Activated CD4-positive, alpha-beta memory T cell treated with anti-CD3 and anti-CD28 coated beads, Interleukin-2, amount 10 ng/mL, durations not matched to agents 7 days and 5 days (primary cell): ENCODE results near the gene P4HB. TPM values are rescaled to one million over a fixed set of nuclear protein-coding genes. Genes with fewer than 3 reads are reported as not detected.
A peak's percentile ranks its signal among the peaks of the same experiment; 100 is the strongest.

ENCODE experiments used
- CTCF ChIA-PET: fragments of 350-600 bp; sonication (Branson Sonifier 250); formaldehyde crosslinking; loops from one replicate; lab custom pipeline; 2021; ENCODE audit warnings: antibody characterized with exemption, inconsistent platforms; lab: Charles Lee
- POLR2A ChIA-PET: fragments of 350-600 bp; sonication (Branson Sonifier 250); formaldehyde crosslinking; loops from one replicate; lab custom pipeline; 2021; ENCODE audit warnings: antibody characterized with exemption; lab: Charles Lee
- DNase-seq: peaks from one replicate; pipeline ENCODE4 v3.0.0-alpha.2; 2020
- H3K27ac Mint-ChIP-seq: one replicate; pipeline ENCODE4 v1.8.0; 2021; ENCODE audit warnings: mild to moderate bottlenecking, mixed read lengths
- H3K27me3 Mint-ChIP-seq: one replicate; pipeline ENCODE4 v1.8.0; 2021; ENCODE audit warnings: mixed read lengths
- H3K36me3 Mint-ChIP-seq: one replicate; pipeline ENCODE4 v1.8.0; 2021; ENCODE audit warnings: low read depth, mixed read lengths
- H3K4me1 Mint-ChIP-seq: one replicate; pipeline ENCODE4 v1.8.0; 2021; ENCODE audit warnings: mixed read lengths
- H3K4me3 Mint-ChIP-seq: one replicate; pipeline ENCODE4 v1.8.0; 2021; ENCODE audit warnings: mild to moderate bottlenecking, mixed read lengths
- H3K9me3 Mint-ChIP-seq: one replicate; pipeline ENCODE4 v1.8.0; 2021; ENCODE audit warnings: mixed read lengths
- total RNA-seq, 2 experiments: library from RNA; stranded (reverse); gene quantifications; one replicate each; pipeline ENCODE4 v1.2.3, GENCODE V29; 2021

Gene P4HB
- total RNA-seq, 2 experiments from 2014 or later: 483 to 496 TPM

DNA sequence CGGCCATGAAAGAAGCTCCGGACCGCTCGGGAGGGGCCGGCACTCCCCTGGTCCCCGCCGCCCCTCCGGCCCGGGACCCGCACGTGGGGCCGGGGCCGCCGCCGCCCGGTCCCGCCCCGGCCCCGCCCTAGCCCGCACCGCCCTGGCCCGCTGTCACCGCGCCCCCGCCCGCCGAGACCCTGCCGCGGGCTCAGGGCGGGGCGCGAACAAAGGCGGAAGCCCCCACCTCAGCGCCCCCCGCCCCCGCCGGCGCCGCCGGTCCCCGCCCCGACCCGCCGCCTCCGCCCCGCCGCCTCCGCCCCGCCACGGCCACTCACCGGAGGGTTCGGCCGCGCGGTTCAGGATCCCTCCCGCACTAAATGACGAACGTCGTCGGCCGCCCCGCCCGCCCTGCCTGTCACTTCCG is 10.6 kb upstream of the P4HB start, which contains the start of gene ARHGDIA:
Gene ARHGDIA (minus strand): TSS at position 357 of the 406 bp plus-strand sequence. CDS start 1,407 bp downstream, outside the sequence.
- H3K27ac Mint-ChIP-seq: peak within 1 kb of the TSS; percentile 85
- DNase-seq: no peak
- no peaks in the 10 kb centered on the region for H3K9me3 Mint-ChIP-seq
- peaks cover 43% of the 10 kb centered on the region for H3K36me3 Mint-ChIP-seq
- CTCF ChIA-PET: interaction anchor here (1.0 kb wide), 1 partner anchor 11 kb away, joined by 3 read pairs; no protein-coding TSS in a partner anchor
- H3K4me1 Mint-ChIP-seq: peaks cover 47% of the 10 kb centered on the region
- peak within 1 kb of the TSS; percentile 77 for H3K4me3 Mint-ChIP-seq
- POLR2A ChIA-PET: interaction anchor here (1.0 to 7.0 kb wide), 21 partner anchors 9 to 586 kb away, joined by 3 to 140 read pairs (median 6); partner anchors contain the start of genes ALYREF, ANAPC11, ARL16 and CENPX
- H3K27me3 Mint-ChIP-seq: no peaks in the 10 kb centered on the region

DNA sequence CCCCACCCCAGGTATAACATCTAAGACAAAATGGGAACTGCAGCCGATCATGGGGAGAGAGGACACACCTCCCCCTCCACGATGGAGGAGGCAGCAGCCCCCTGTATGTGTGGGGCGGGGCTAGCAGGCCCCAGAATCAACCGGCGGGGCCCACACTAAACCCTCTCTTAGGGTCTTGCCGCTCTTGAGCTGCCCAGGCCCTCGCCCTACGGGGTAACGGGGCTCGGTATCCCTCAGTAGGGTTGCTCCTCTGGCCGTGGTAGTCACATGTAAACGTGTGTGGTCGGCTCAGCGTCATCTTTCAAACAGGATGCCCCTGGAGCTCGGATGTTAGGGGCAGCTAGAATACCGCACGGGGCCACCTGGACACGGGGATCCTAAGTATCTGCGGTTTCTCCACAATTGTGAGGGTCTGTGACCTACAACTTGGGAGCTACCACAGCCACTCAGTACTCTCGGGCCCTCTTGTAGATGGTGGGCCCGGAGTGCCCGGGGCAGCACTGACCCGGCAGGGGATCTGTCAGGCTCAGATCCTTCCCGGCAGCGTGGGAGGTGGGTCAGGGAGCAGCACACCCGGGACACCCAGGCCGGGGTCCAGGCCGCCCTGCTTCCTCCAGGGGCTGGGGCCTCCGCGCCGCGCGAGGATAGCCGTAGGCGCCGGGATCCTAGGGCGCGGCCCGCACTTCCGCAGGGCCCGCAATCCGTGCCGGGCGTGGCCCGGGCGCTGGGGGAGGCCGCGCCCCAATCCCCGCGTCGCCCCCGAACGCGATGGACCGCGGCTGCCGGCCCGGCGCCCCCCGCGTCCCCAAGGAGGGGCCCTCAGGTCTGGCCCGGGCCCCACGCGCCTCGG is 10.0 kb upstream of the P4HB start:
- Mint-ChIP-seq H3K4me1 (peaks cover 51% of the 10 kb centered on the region), H3K4me3 (peak overlapping the region; percentile 77), H3K36me3 (peaks cover 46% of the 10 kb centered on the region), H3K27ac (peak overlapping the region; percentile 85), H3K9me3 (no peaks in the 10 kb centered on the region), H3K27me3 (no peaks in the 10 kb centered on the region)
- DNase-seq: peak; percentile 66
- CTCF ChIA-PET: interaction anchor here (0.7 to 2.0 kb wide), 8 partner anchors 11 to 167 kb away, joined by 3 to 6 read pairs (median 3); partner anchors contain the start of genes CENPX, DCXR and LRRC45
- POLR2A ChIA-PET: interaction anchor here (0.6 to 7.0 kb wide), 31 partner anchors 10 to 776 kb away, joined by 3 to 140 read pairs (median 5); partner anchors contain the start of genes ALYREF, ANAPC11, ARL16 and ASPSCR1

DNA sequence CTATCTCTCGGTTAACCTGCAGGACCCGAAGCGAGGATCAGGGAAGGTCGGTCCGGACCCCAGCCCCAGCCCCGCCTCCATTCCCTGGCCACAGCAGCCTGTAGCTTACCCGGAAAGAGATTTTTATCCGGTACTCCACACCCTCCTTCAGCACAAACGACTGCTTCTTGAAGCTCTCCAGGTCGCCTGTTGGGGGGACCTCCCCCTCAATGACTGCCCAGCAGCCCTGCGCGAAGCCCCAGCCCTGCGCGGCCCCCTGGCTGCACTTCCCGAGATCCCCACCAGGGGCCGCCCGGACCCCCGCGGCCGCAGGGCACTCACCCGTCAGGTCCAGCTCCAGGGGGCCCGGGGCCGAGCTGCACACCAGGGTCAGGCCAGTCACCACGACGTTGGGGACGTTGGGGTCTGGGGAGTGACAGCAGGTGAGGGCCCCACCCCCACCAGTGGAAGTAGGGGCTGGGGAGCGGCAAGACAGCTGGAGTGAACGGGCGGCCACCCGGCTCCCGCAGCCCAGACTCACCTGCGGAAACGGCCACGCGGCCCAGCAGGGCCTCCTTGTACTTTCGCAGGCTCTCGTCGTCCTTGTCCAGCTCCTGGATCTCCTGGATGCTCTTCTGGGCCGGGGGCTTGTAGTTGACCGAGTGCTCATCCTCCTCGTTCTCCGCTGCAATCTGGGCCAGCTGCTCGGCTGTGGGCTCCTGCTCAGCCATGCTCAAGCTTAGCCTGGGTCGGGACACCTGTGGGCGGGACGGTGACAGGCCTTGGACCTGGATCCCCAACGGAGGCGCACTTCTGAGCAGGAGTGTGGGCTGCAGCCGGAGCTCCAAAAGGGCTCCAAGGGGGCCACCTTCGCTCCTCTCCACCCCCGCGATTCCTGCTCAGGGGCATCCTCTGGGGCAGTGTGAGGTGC is 9.1 kb upstream of the P4HB start:
- H3K4me1 Mint-ChIP-seq: peaks cover 51% of the 10 kb centered on the region
- POLR2A ChIA-PET: interaction anchor here (0.8 to 7.0 kb wide), 26 partner anchors 9 to 775 kb away, joined by 3 to 140 read pairs (median 6); partner anchors contain the start of genes ALYREF, ANAPC11, ARL16 and ASPSCR1
- CTCF ChIA-PET: interaction anchor here (0.7 to 2.0 kb wide), 8 partner anchors 14 to 617 kb away, joined by 3 to 6 read pairs (median 3); partner anchors contain the start of genes CENPX, DCXR and LRRC45

DNA sequence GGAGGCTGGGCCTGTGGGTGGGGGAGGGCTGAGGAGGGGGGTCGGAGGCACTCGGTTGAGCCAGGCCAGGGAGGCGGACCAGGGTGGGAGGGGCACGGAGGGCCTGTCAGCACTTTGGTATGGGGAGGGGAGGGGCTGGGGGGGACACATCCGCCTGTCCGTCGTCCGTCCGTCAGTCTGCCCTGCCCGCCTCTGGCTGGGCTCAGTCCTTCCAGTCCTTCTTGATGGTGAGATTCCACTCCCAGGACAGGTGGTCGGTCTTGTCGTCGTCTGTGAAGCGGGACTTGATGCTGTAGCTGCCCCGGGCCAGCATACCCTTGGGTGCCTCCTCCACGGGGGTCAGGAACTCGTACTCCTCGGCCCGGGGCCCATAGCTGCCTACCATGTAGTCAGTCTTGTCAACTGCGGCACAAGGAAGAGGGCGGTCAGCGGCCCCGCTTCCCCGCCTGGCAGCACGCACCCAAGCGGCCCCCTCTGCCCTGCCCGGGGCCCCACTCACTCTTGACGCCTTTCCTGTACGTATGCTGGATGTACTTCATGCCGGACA is 8.4 kb upstream of the P4HB start:
- POLR2A ChIA-PET: interaction anchor here (1.2 to 7.0 kb wide), 10 partner anchors 8 to 202 kb away, joined by 4 to 140 read pairs (median 25); partner anchors contain the start of genes ALYREF, ANAPC11, ARL16 and CCDC137
- CTCF ChIA-PET: interaction anchor here (1.6 to 2.0 kb wide), 2 partner anchors 55 to 58 kb away, joined by 5 to 6 read pairs; no protein-coding TSS in a partner anchor
- Mint-ChIP-seq H3K27me3 (no peaks in the 10 kb centered on the region), H3K9me3 (no peaks in the 10 kb centered on the region), H3K4me3 (peak overlapping the region; percentile 77), H3K4me1 (peaks cover 50% of the 10 kb centered on the region), H3K36me3 (peaks cover 48% of the 10 kb centered on the region), H3K27ac (peak overlapping the region; percentile 85)
- no peak for DNase-seq

More for the DNA sequence above, 9.1 kb upstream of the P4HB start:
- no peaks in the 10 kb centered on the region for H3K27me3 Mint-ChIP-seq
- no peaks in the 10 kb centered on the region for H3K9me3 Mint-ChIP-seq
- peaks cover 46% of the 10 kb centered on the region for H3K36me3 Mint-ChIP-seq
- peak overlapping the region; percentile 77 for H3K4me3 Mint-ChIP-seq
- peak overlapping the region; percentile 85 for H3K27ac Mint-ChIP-seq
- peak; percentile 47 for DNase-seq

DNA sequence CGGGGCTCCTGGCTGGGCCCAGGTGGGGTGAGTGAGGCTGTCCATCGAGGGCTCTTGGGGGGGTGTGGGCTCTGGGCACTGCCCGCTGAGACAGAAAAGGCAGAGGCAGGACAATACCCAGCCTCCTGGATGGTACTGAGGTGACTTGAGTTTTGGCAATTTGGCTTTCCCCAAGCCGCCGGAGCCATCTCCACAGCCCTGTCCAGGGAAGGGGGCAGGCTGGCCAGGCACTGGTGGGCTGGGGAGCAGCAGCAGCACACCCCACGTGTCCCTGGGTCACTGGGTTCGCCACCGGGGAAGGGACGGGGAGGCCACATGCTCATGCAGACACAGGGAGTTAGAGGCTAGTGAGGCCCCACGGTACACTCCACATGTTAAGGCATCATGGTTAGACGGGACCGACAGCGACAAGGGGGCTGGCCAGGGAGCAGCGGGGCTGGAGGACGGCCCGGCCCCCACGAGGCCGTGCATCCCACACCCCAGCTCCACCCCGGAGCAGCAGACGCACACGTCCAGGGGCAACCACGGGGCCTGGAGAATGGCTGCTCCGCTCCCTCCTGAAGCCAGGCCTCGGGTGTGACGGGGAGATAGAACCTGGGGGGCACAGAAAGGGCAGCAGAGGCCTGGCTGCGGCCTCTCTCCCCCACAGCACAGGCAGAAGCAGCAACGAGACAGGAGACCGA is 7.8 kb upstream of the P4HB start:
- Mint-ChIP-seq H3K4me1 (peaks cover 51% of the 10 kb centered on the region), H3K27ac (no peak overlapping the region), H3K9me3 (no peaks in the 10 kb centered on the region), H3K27me3 (no peaks in the 10 kb centered on the region), H3K36me3 (peaks cover 54% of the 10 kb centered on the region), H3K4me3 (peak overlapping the region; percentile 17)
- ChIA-PET POLR2A (interaction anchor here (0.6 to 6.6 kb wide), 5 partner anchors 7 to 165 kb away, joined by 3 to 133 read pairs (median 6); partner anchors contain the start of genes MRPL12 and P4HB), CTCF (no interaction called here)
- peak; percentile 21 for DNase-seq

DNA sequence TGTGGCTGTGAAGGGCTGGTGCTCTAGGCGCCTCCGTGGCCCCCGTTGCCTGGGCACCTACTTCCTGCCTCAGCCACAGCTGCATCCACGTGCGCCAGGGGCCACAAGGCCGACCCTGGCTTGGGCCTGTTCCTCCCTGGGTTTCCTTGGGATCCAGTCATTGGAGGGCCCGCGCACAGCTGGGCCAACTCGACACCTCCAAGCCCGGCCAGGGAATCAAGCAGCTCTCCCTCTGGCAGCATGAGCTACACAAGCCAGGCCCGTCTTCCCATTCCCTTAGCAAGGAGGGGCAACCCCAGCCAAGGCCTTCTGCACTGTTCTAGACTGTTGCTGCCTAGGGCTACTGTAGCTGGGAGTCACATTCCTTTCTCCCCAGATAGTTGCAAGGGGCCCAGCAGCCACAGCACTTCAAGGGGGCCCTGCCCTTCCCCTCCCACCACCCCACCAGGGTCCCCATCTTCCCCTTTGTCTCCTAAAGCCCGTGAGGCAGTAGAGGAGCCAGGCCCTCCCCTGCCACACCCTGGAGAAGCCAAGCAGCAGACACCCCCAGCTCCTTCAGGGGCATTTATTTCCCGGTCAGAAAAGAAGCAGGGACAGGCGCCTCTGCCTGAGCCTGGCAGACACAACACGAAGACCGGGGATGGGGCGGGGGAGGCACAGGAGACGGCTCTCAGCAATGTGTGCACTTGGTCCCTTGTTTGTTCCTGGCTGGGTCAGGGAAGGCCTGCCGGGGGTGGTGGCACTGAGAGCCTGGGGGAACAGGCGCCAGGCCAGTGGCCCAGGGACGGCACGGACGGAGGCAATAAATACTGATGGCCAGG is 7.0 kb upstream of the P4HB start:
- Mint-ChIP-seq H3K27me3 (no peaks in the 10 kb centered on the region), H3K4me3 (peak overlapping the region; percentile 30), H3K4me1 (peaks cover 51% of the 10 kb centered on the region), H3K9me3 (no peaks in the 10 kb centered on the region), H3K27ac (peak overlapping the region; percentile 68), H3K36me3 (peaks cover 54% of the 10 kb centered on the region)
- CTCF ChIA-PET: no interaction called here
- DNase-seq: no peak
- POLR2A ChIA-PET: interaction anchor here (0.6 to 2.6 kb wide), 10 partner anchors 9 to 165 kb away, joined by 3 to 10 read pairs (median 4); partner anchors contain the start of genes MCRIP1 and MRPL12

DNA sequence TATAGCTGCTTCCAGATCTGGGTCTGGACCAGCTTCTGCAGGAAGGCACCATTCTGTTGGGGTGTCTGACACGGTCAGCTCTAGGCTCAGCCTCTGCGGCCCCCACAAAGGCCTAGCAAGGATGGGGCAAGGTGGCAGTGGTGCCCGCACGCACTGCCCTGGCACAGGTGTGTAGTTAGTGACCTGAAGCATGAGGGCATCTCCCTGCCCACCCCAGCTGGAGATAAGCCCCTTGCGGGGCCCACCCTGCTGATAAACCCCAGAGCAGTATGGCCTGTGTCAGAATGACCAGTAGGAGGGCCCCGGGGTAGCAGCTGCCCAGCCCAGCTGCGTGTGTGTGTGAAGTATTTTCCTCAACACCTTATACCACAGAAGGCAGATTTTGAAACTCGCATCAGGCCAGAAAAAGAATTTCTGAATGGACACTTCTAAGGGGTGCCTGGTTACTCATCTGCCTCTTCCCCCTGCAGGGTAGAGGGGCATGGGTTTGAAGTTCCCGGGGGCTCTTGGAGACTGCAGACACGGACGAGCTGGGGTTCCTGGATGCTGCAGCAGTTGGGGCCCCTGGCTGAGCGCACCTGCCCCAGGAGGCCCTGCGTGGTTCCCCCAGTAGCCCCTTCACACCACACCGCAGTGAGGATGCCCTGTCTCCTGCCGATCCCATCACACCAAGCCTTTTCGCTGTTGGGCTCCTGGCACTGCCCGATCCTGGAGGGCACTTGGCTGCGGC is 6.3 kb upstream of the P4HB start:
- no peak for DNase-seq
- ChIA-PET CTCF (no interaction called here), POLR2A (interaction anchor here (0.6 to 2.6 kb wide), 15 partner anchors 8 to 183 kb away, joined by 3 to 10 read pairs (median 4); partner anchors contain the start of genes ALYREF, ARL16, HGS and MCRIP1)
- H3K4me1 Mint-ChIP-seq: peaks cover 51% of the 10 kb centered on the region
- peak overlapping the region; percentile 13 for H3K4me3 Mint-ChIP-seq
- H3K9me3 Mint-ChIP-seq: no peaks in the 10 kb centered on the region
- peaks cover 52% of the 10 kb centered on the region for H3K36me3 Mint-ChIP-seq
- peak overlapping the region; percentile 68 for H3K27ac Mint-ChIP-seq
- H3K27me3 Mint-ChIP-seq: no peaks in the 10 kb centered on the region

DNA sequence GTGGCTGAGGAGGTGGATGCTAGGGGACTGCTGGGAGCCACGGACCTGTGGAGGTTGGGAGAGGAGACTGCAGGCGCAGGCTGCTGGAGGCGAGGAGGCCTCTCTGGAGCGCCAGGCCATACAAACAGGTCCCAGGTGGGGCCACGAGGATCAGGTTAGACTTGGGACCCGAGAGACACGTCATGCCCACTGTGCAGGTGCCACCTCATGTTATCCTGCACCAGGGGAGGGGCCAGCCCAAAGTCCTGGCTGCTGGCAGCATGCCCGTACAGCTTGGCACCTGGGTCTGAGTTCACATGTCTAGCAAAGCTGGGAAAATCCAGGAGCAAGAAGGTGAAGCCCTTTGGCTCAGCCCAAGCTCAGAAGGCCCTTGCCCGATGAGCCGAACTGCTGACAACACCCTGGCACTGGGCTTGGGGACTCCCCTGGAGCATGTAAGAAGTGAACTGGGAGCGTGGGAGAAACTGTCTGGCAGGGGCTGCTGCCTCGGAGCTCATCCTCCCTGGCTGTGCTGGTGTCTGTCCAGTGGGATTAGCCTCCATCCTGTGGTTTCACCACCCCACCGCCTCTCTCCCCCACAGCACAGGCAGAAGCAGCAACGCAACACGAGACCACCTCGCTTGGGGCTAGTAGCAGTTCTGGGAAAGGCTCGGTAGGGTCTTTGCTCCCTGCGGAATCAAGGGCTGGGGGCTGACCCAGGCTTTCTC is 5.6 kb upstream of the P4HB start:
- ChIA-PET CTCF (no interaction called here), POLR2A (interaction anchor here (0.6 to 2.6 kb wide), 10 partner anchors 9 to 183 kb away, joined by 3 to 10 read pairs (median 4); partner anchors contain the start of genes ALYREF, ARL16, HGS and MCRIP1)
- H3K4me3 Mint-ChIP-seq: no peak overlapping the region
- no peaks in the 10 kb centered on the region for H3K9me3 Mint-ChIP-seq
- no peaks in the 10 kb centered on the region for H3K27me3 Mint-ChIP-seq
- no peak for DNase-seq
- H3K36me3 Mint-ChIP-seq: peaks cover 55% of the 10 kb centered on the region
- peaks cover 53% of the 10 kb centered on the region for H3K4me1 Mint-ChIP-seq
- H3K27ac Mint-ChIP-seq: peak overlapping the region; percentile 49

DNA sequence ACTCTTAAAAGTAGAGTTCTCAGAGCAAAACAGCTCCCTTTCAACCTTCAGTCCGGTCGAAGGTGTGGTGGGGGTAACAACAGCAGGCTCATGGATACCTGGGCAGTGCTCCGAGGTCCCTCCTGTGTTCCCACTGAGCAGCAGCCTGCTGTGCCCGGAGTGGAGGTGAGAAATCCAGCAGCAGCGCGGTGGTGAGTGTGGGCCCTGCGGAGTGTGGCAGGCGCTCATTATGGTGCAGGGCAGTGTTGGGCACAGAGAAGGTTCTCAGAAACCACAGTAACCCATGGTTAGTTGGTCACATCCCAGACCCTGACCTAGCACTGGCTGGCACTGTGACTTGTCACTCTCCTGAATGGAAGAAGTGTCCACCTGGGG is 5.0 kb upstream of the P4HB start:
- ChIA-PET POLR2A (interaction anchor here (0.7 to 2.6 kb wide), 4 partner anchors 9 to 111 kb away, joined by 3 to 10 read pairs (median 3); partner anchors contain the start of genes ALYREF and MCRIP1), CTCF (no interaction called here)
- Mint-ChIP-seq H3K27me3 (no peaks in the 10 kb centered on the region), H3K4me1 (peaks cover 53% of the 10 kb centered on the region), H3K27ac (peak overlapping the region; percentile 49), H3K9me3 (no peaks in the 10 kb centered on the region), H3K4me3 (no peak overlapping the region), H3K36me3 (peaks cover 54% of the 10 kb centered on the region)
- no peak for DNase-seq
